Subcutaneous abdominal adipose tissue (tissue), 5 donors: ENCODE data around the gene NOTCH3.
A peak's percentile ranks its signal among the peaks of the same experiment; 100 is the strongest.

Experiments used
- H3K27ac ChIP-seq: one replicate; pipeline ENCODE4 v1.7.0; 2013; ENCODE audit warnings: low read depth, mild to moderate bottlenecking, inconsistent platforms, low read length, moderate library complexity
- H3K27me3 ChIP-seq, 5 donors: one replicate each; pipeline ENCODE4 v1.7.0; 2013; ENCODE audit warnings: low read length in 5 of 5, inconsistent platforms in 1 of 5; ENCODE audit not compliant: control insufficient read depth in 5 of 5, insufficient read depth in 4 of 5
- H3K36me3 ChIP-seq, 5 donors: one replicate each; pipeline ENCODE4 v1.7.0; 2013; ENCODE audit warnings: low read length in 5 of 5; ENCODE audit not compliant: control insufficient read depth in 5 of 5, insufficient read depth in 5 of 5
- H3K4me1 ChIP-seq, 5 donors: one replicate each; pipeline ENCODE4 v1.7.0; 2013; ENCODE audit warnings: low read length in 5 of 5, mild to moderate bottlenecking in 3 of 5, moderate library complexity in 1 of 5; ENCODE audit not compliant: control insufficient read depth in 5 of 5, insufficient read depth in 5 of 5
- H3K4me3 ChIP-seq, 5 donors: one replicate each; pipeline ENCODE4 v1.7.0; 2013; ENCODE audit warnings: low read length in 5 of 5, low read depth in 1 of 5
- H3K9ac ChIP-seq, 5 donors: one replicate each; pipeline ENCODE4 v1.7.0; 2013; ENCODE audit warnings: low read length in 5 of 5, mild to moderate bottlenecking in 4 of 5, moderate library complexity in 3 of 5
- H3K9me3 ChIP-seq, 5 donors: one replicate each; pipeline ENCODE4 v1.7.0; 2013; ENCODE audit warnings: low read length in 5 of 5; ENCODE audit not compliant: control insufficient read depth in 5 of 5
- donor health status: healthy.
- donor health status: healthy.
- donor health status: healthy.
- donor health status: healthy.
- donor health status: healthy.

Gene NOTCH3

GRCh38 chr19:15200553-15201364 lies at the start of gene NOTCH3:
Gene NOTCH3, minus strand, starts transcription at chr19:15200995. Its CDS starts 90 bp downstream, at chr19:15200905.
- H3K9ac ChIP-seq = peak within 1 kb of the TSS in 4 of 5 donors; percentile 49 to 73 (median 54)
- H3K27ac ChIP-seq = no peak within 1 kb of the TSS
- peaks cover 0 to 2% (median 0%) of the 10 kb centered on the region in 5 donors for H3K36me3 ChIP-seq
- H3K4me1 ChIP-seq = peaks cover 2 to 31% (median 13%) of the 10 kb centered on the region in 5 donors
- H3K4me3 ChIP-seq = peak within 1 kb of the TSS; percentile 11 to 61 (median 58)
- H3K27me3 ChIP-seq = peaks cover 0 to 23% (median 13%) of the 10 kb centered on the region in 5 donors
- no peaks in the 10 kb centered on the region for H3K9me3 ChIP-seq

DNA sequence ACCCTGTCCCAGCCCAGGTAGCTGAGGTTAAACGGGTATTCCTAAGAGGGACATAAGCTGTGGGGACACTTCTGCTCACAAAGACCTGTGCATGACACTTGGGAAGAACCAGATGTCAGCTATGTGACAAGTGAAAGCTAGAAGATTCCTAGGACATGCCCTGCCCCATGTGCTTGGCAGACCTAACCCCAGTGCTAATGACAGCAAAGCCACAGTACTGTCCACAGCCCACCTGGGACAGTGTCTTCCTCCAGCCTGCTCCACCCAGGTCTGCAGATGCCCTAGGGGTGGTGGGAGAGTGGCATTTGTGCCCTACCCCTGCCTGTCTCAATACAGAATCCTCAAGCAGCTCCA lies 49.8 kb upstream of the NOTCH3 start:
- Histone ChIP-seq H3K9ac (peak overlapping the region in 4 of 5 donors; percentile 33 to 99 (median 56)), H3K27ac (peak overlapping the region; percentile 94), H3K4me3 (peak overlapping the region in 2 of 5 donors; percentile 33 to 36), H3K27me3 (peaks cover 0 to 19% (median 0%) of the 10 kb centered on the region in 5 donors), H3K36me3 (peaks cover 0 to 80% (median 72%) of the 10 kb centered on the region in 5 donors), H3K4me1 (peaks cover 59 to 84% (median 79%) of the 10 kb centered on the region in 5 donors), H3K9me3 (peaks cover 0 to 3% (median 0%) of the 10 kb centered on the region in 5 donors)

DNA sequence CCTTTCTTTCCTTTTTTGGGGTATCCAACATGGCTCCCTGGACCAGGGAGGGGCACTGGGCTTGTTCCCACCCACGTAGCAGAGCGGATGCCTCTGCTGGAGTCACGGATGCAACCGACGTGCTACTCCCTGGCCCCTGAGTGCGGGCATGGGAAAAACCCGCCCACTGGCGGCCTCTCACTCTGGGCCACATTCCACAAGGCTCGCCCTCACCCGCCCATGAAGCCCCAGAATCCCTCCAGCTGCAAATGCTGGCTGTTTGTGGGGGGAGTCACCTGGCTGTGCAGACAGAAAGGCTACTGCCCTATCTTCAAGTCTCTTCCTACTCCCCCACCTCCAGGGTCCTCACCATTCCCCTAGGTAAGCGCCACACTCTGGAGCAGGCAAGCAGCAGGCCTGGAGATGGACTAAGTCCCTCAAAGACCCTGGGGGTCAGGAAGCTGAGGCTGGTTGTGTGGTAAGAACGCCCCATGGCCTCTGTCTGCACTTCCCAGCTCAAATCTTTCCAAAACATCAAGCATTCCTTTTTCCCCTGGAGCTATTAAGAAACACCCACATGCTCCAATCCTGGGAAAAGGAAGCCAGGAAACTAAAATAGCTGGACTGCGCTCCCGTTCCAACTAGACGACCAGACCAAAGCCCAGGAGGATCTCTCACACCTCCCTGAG lies 49.3 kb upstream of the NOTCH3 start:
- Histone ChIP-seq H3K36me3 (peaks cover 0 to 79% (median 72%) of the 10 kb centered on the region in 5 donors), H3K4me1 (peaks cover 59 to 84% (median 81%) of the 10 kb centered on the region in 5 donors), H3K9ac (peak overlapping the region; percentile 26 to 99 (median 48)), H3K9me3 (peaks cover 0 to 3% (median 0%) of the 10 kb centered on the region in 5 donors), H3K27ac (peak overlapping the region; percentile 94), H3K27me3 (peaks cover 0 to 19% (median 0%) of the 10 kb centered on the region in 5 donors), H3K4me3 (peak overlapping the region; percentile 8 to 36 (median 22))

DNA sequence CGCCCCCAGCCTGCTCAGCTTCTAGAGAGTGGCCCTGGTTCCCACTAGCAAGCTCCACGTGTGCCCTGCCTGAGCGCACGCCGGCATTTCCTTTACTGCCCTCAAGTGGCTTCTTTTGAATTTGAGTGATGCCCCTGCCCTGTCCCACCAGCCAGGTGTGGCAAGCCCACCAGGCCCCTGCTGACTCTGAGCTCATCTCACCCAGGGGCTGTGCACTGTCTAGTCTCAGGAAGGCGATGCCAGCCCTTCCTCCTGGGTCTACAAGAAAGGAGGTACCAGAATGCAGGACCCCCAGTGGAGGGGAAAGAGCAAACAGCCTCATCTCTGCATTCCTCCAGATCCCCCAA lies 48.7 kb upstream of the NOTCH3 start:
- H3K4me1 ChIP-seq = peaks cover 59 to 84% (median 81%) of the 10 kb centered on the region in 5 donors
- H3K9ac ChIP-seq = peak overlapping the region; percentile 26 to 99 (median 48)
- peaks cover 0 to 79% (median 72%) of the 10 kb centered on the region in 5 donors for H3K36me3 ChIP-seq
- peak overlapping the region; percentile 8 to 34 (median 31) for H3K4me3 ChIP-seq
- H3K27me3 ChIP-seq = peaks cover 0 to 19% (median 0%) of the 10 kb centered on the region in 5 donors
- peak overlapping the region; percentile 94 for H3K27ac ChIP-seq
- H3K9me3 ChIP-seq = peaks cover 0 to 3% (median 0%) of the 10 kb centered on the region in 5 donors

- Histone ChIP-seq H3K4me1 (peaks cover 58 to 83% (median 80%) of the 10 kb centered on the region in 5 donors), H3K4me3 (peak overlapping the region; percentile 8 to 34 (median 31)), H3K36me3 (peaks cover 0 to 78% (median 70%) of the 10 kb centered on the region in 5 donors), H3K9ac (peak overlapping the region; percentile 14 to 99 (median 48)), H3K27ac (peak overlapping the region; percentile 94), H3K9me3 (peaks cover 0 to 3% (median 0%) of the 10 kb centered on the region in 5 donors), H3K27me3 (peaks cover 0 to 19% (median 0%) of the 10 kb centered on the region in 5 donors)
These were observed 48.1 kb upstream of the NOTCH3 start for GRCh38 chr19:15248648-15249527.

DNA sequence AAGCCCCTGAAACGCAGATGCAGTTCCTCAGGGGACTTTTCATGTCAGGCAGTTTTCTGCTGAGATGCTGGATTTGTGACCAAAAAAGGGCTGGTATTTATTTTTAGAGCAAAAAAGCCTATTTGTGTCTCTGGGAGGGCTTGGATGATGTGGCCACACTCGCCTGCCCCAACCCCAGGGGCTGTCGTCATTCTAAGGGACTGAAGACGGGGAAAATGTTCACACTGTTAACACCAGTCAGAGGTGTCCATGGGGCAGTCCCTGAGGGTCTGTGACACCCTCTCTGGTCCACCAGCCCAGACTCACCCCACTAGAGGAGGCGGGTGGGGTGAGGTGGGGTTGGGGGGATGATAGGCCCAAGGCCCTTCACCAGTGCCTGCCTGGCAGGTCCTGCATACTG lies 47.3 kb upstream of the NOTCH3 start:
- Histone ChIP-seq H3K36me3 (peaks cover 0 to 78% (median 70%) of the 10 kb centered on the region in 5 donors), H3K9me3 (peaks cover 0 to 3% (median 0%) of the 10 kb centered on the region in 5 donors), H3K9ac (peak overlapping the region in 2 of 5 donors; percentile 28 to 58), H3K27ac (peak overlapping the region; percentile 94), H3K4me1 (peaks cover 54 to 75% (median 73%) of the 10 kb centered on the region in 5 donors), H3K4me3 (no peak overlapping the region), H3K27me3 (peaks cover 0 to 19% (median 0%) of the 10 kb centered on the region in 5 donors)

DNA sequence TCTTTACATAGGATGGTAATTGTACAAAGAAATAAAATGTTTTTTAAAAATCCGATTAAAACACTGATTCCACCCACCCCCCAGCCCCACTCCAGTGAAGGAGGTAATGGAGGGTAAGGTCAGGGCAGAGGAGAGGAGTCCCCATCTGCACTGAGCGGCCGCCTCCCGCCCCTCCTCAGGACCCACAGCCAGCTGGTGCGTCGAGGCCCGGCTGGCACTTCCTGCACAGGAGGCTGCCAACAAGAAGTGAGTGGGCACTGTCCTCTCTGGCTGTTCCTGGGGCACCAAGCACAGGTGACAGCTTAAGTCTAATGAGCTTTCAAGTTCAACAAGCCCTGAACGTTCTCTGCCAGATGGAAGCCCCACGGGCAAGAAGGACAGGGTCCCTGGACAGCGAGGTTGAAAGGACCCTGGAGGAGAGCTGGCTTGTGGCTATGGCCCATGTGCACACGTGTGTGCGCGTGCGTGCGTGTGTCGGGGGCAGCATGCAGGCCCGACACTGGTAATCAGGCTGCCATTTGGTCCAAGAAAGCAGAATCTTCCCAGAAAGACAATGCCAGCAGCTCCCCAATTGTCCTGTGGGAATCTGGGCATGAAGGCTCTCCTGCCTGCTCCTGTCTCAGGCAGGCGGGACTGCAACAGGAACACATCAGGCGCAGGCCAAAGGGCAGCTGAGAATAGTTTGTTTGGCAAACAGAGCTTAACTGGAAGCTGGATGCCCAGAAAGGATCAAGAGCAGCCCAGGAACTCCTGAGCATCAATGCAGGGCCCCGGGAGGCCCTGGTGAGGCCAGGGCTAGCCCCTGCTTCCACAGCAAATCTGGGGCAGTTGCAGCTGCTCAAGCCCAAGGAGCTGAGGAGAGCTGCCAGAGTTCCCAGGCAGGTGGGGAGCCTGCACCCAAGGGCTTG lies 46.6 kb upstream of the NOTCH3 start:
- Histone ChIP-seq H3K27ac (peak overlapping the region; percentile 94), H3K27me3 (peaks cover 0 to 19% (median 0%) of the 10 kb centered on the region in 5 donors), H3K36me3 (peaks cover 0 to 74% (median 68%) of the 10 kb centered on the region in 5 donors), H3K9ac (peak overlapping the region in 1 of 5 donors; percentile 5), H3K4me3 (no peak overlapping the region), H3K4me1 (peaks cover 47 to 68% (median 65%) of the 10 kb centered on the region in 5 donors), H3K9me3 (peaks cover 0 to 3% (median 0%) of the 10 kb centered on the region in 5 donors)

DNA sequence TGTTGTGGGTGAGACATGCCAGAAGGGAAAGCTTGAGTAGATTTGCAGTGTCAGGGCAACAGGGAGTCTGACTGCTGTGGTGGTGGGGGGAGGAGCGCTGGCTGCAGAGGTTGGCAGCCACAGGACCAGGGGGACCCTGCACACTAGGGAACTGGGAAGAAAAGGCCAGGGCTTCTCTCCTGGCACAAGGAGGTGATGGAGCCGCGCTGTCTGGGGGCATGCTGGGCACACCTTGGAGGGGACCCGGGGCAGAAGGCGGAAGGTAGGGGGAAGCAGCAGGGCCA lies 45.3 kb upstream of the NOTCH3 start:
- H3K9me3 ChIP-seq = peaks cover 0 to 3% (median 0%) of the 10 kb centered on the region in 5 donors
- H3K4me3 ChIP-seq = no peak overlapping the region
- H3K36me3 ChIP-seq = peaks cover 0 to 78% (median 72%) of the 10 kb centered on the region in 5 donors
- H3K4me1 ChIP-seq = peaks cover 37 to 57% (median 56%) of the 10 kb centered on the region in 5 donors
- no peak overlapping the region for H3K9ac ChIP-seq
- H3K27ac ChIP-seq = no peak overlapping the region
- H3K27me3 ChIP-seq = peaks cover 0 to 14% (median 0%) of the 10 kb centered on the region in 5 donors
